Mesenchymal stem cell (in vitro differentiated cells and primary cell): ENCODE results near the gene SYT9.
A peak's percentile ranks its signal among the peaks of the same experiment; 100 is the strongest.

Source experiments
- DNase-seq: peaks from one replicate; pipeline ENCODE4 v3.0.0-alpha.2; 2013
- H2AFZ ChIP-seq: one replicate; pipeline ENCODE4 v1.6.1; 2013; ENCODE audit warnings: low read depth, mild to moderate bottlenecking, control low read depth, inconsistent platforms, low read length, moderate library complexity
- H2AK5ac ChIP-seq: 2 replicates; pipeline ENCODE4 v1.6.1; 2013; ENCODE audit warnings: low read length, moderate library complexity, mild to moderate bottlenecking, inconsistent platforms; ENCODE audit not compliant: severe bottlenecking
- H2BK120ac ChIP-seq: one replicate; pipeline ENCODE4 v1.6.1; 2013; ENCODE audit warnings: low read depth, mild to moderate bottlenecking, inconsistent platforms, low read length, moderate library complexity
- H2BK12ac ChIP-seq, 2 experiments: one replicate each; pipeline ENCODE4 v1.6.1; 2013; ENCODE audit warnings: inconsistent platforms in 2 of 2, low read length in 2 of 2, mild to moderate bottlenecking in 2 of 2, moderate library complexity in 2 of 2, control low read depth in 1 of 2
- H2BK15ac ChIP-seq: one replicate; pipeline ENCODE4 v1.6.1; 2013; ENCODE audit warnings: mild to moderate bottlenecking, low read depth, inconsistent platforms; ENCODE audit not compliant: poor library complexity, severe bottlenecking
- H2BK5ac ChIP-seq: 2 replicates; pipeline ENCODE4 v1.6.1; 2013; ENCODE audit warnings: low read depth, mild to moderate bottlenecking, low read length, control low read depth, inconsistent platforms; ENCODE audit not compliant: poor library complexity, severe bottlenecking
- H3K14ac ChIP-seq, 2 experiments: one replicate each; pipeline ENCODE4 v1.6.1; 2013; ENCODE audit warnings: inconsistent platforms in 2 of 2, low read length in 2 of 2, control low read depth in 1 of 2, mild to moderate bottlenecking in 1 of 2, moderate library complexity in 1 of 2
- H3K18ac ChIP-seq, 2 experiments: one replicate each; pipeline ENCODE4 v1.6.1; 2013; ENCODE audit warnings: inconsistent platforms in 2 of 2, low read length in 2 of 2, control low read depth in 1 of 2, low read depth in 1 of 2, mild to moderate bottlenecking in 1 of 2
- H3K23ac ChIP-seq, 2 experiments: one replicate each; pipeline ENCODE4 v1.6.1; 2013; ENCODE audit warnings: inconsistent platforms in 2 of 2, low read length in 2 of 2, mild to moderate bottlenecking in 2 of 2, moderate library complexity in 2 of 2, control low read depth in 1 of 2
- H3K27ac ChIP-seq: 2 replicates; pipeline ENCODE4 v1.5.1; 2013; ENCODE audit warnings: mild to moderate bottlenecking, moderate library complexity, low read length, control low read depth, inconsistent platforms; ENCODE audit not compliant: poor library complexity, severe bottlenecking
- H3K27me3 ChIP-seq, 2 experiments: 2 replicates each; pipeline versions ENCODE4 v1.6.1 to v1.7.0; 2013; ENCODE audit warnings: low read length in 2 of 2, mild to moderate bottlenecking in 2 of 2, moderate library complexity in 2 of 2, control low read depth in 1 of 2, inconsistent platforms in 1 of 2; ENCODE audit not compliant: control insufficient read depth in 1 of 2, insufficient read depth in 1 of 2
- H3K36me3 ChIP-seq, 2 experiments: 2 replicates each; pipeline versions ENCODE4 v1.6.1 to v1.7.0; 2013; ENCODE audit warnings: low read length in 2 of 2, control low read depth in 1 of 2, inconsistent platforms in 1 of 2, low read depth in 1 of 2, mild to moderate bottlenecking in 1 of 2; ENCODE audit not compliant: insufficient read depth in 2 of 2, control insufficient read depth in 1 of 2
- H3K4ac ChIP-seq, 2 experiments: one replicate each; pipeline ENCODE4 v1.6.1; 2013; ENCODE audit warnings: inconsistent platforms in 2 of 2, low read length in 2 of 2, mild to moderate bottlenecking in 2 of 2, moderate library complexity in 2 of 2, control low read depth in 1 of 2, low read depth in 1 of 2
- H3K4me1 ChIP-seq: 2 replicates; pipeline ENCODE4 v1.6.1; 2013; ENCODE audit warnings: low read depth, low read length, control low read depth; ENCODE audit not compliant: control insufficient read depth, insufficient read depth
- H3K4me2 ChIP-seq: 2 replicates; pipeline ENCODE4 v1.6.1; 2013; ENCODE audit warnings: low read length, mild to moderate bottlenecking, inconsistent platforms; ENCODE audit not compliant: poor library complexity, severe bottlenecking
- H3K4me3 ChIP-seq, 2 experiments: 2 replicates each; pipeline versions ENCODE4 v1.5.1 to v1.7.0; 2013; ENCODE audit warnings: low read length in 2 of 2, mild to moderate bottlenecking in 2 of 2, control low read depth in 1 of 2, low read depth in 1 of 2; ENCODE audit not compliant: insufficient read depth in 1 of 2
- H3K79me1 ChIP-seq: replicated peaks from 2 replicates; pipeline ENCODE4 v1.6.1; 2013; ENCODE audit warnings: mild to moderate bottlenecking, control low read depth, low read length, inconsistent platforms; ENCODE audit not compliant: poor library complexity, severe bottlenecking
- H3K9ac ChIP-seq: 2 replicates; pipeline ENCODE4 v1.7.0; 2013; ENCODE audit warnings: mild to moderate bottlenecking, low read length, moderate library complexity
- H3K9me3 ChIP-seq: 2 replicates; pipeline ENCODE4 v1.7.0; 2013; ENCODE audit warnings: mild to moderate bottlenecking, low read length; ENCODE audit not compliant: control insufficient read depth
- H4K8ac ChIP-seq: one replicate; pipeline ENCODE4 v1.6.1; 2013; ENCODE audit warnings: inconsistent platforms, mild to moderate bottlenecking, low read length, moderate library complexity
- H4K91ac ChIP-seq: one replicate; pipeline ENCODE4 v1.6.1; 2013; ENCODE audit warnings: mild to moderate bottlenecking, low read length, inconsistent platforms
- WGBS: methylation state at CpG from one replicate; pipeline ENCODE4 v1.1.7; 2013; ENCODE audit warnings: mixed read lengths; 5-methylcytosine and 5-hydroxymethylcytosine counted together

The SYT9 gene

DNA sequence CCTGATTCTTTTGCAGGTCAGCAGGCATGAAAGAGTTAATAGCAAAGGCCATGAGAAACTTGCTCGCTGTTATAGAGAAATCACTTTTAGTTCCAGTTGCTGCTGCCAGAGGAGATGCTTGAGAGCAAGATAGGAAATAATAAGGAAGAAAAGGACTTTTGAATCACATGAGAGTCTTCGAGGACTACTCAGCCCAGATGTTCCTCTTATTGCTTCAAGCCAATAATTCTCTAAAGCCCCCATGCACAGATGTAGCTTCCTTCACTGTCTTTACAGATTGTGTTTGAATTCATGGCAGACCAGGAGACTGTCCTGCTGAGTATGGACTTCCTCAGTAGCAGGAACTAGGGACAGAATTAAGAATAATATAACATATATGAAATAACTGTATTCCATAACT is 183.5 kb downstream of the SYT9 start:
- no peak overlapping the region for H2BK5ac ChIP-seq
- H3K36me3 ChIP-seq = no peaks in the 10 kb centered on the region
- H3K4me2 ChIP-seq = no peak overlapping the region
- no peaks in the 10 kb centered on the region for H3K79me1 ChIP-seq
- no peak overlapping the region for H3K9ac ChIP-seq
- H3K9me3 ChIP-seq = no peaks in the 10 kb centered on the region
- peaks cover 3 to 9% of the 10 kb centered on the region in 2 experiments for H3K27me3 ChIP-seq
- no peak overlapping the region for H3K4me3 ChIP-seq
- 18% methylated on average over 1 of the region's 2 CpGs for WGBS
- no peak overlapping the region for H3K27ac ChIP-seq
- no peak overlapping the region for H2AK5ac ChIP-seq
- H2AFZ ChIP-seq = no peak overlapping the region
- H3K4me1 ChIP-seq = no peaks in the 10 kb centered on the region
- no peak for DNase-seq
- H3K23ac ChIP-seq = no peak overlapping the region
- no peak overlapping the region for H2BK120ac ChIP-seq
- H2BK12ac ChIP-seq = no peak overlapping the region
- H3K14ac ChIP-seq = no peak overlapping the region
- H3K4ac ChIP-seq = no peak overlapping the region
- H2BK15ac ChIP-seq = no peak overlapping the region
- no peak overlapping the region for H4K8ac ChIP-seq
- H4K91ac ChIP-seq = no peak overlapping the region
- H3K18ac ChIP-seq = no peak overlapping the region

DNA sequence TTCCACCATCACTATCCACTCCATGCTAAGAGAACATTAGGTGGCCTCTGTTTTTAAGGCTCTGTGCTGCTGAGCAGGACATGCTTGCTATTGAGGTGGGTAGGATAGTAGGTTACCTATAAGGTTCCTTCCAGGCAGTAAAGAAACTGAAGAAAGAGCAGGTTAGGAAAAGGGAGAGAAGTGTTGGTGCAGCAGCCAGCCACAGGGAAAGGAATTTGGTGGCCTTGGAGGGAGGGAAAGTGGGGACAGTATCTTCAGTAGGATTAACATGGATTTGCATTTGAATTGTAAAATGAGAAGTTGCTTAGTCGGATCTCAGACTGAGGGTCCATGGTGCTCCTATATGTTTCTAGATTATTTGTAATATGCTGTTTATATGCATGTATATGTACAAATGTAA is 184.4 kb downstream of the SYT9 start:
- Histone ChIP-seq H2BK5ac (no peak overlapping the region), H4K91ac (no peak overlapping the region), H3K4ac (no peak overlapping the region), H2BK12ac (no peak overlapping the region), H3K14ac (no peak overlapping the region), H3K27me3 (peaks cover 3 to 9% of the 10 kb centered on the region in 2 experiments), H2BK120ac (no peak overlapping the region), H3K18ac (no peak overlapping the region), H2AK5ac (no peak overlapping the region), H3K23ac (no peak overlapping the region), H3K36me3 (no peaks in the 10 kb centered on the region), H3K4me2 (no peak overlapping the region), H2AFZ (no peak overlapping the region), H3K27ac (no peak overlapping the region), H3K4me3 (no peak overlapping the region), H2BK15ac (no peak overlapping the region), H4K8ac (no peak overlapping the region), H3K9me3 (no peaks in the 10 kb centered on the region), H3K9ac (no peak overlapping the region), H3K79me1 (no peaks in the 10 kb centered on the region), H3K4me1 (no peaks in the 10 kb centered on the region)
- 80% methylated on average over 1 of the region's 1 CpG for WGBS
- no peak for DNase-seq

DNA sequence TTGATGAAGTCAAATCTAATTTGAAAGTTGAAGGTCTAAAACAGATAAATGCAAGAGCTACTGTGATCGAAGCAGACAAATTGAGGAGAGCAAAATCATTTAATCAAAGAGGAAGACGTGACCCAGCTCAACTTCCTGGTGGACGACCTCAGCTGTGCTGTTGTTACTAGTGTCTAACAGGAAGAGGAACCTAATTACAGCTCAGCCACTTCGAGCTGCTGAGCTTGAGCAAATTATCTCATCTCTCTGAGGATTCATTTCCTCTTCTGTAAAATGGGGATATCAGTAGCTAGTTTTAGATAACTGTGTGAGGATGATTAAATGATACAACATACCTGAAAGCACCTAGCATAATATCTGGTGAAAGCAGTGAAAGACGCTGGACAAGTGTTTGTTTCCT is 185.0 kb downstream of the SYT9 start:
- Histone ChIP-seq H3K4me2 (no peak overlapping the region), H2AK5ac (no peak overlapping the region), H3K9me3 (no peaks in the 10 kb centered on the region), H3K23ac (no peak overlapping the region), H3K36me3 (no peaks in the 10 kb centered on the region), H4K91ac (no peak overlapping the region), H3K4me3 (no peak overlapping the region), H3K18ac (no peak overlapping the region), H3K27me3 (peaks cover 3 to 9% of the 10 kb centered on the region in 2 experiments), H2BK120ac (no peak overlapping the region), H4K8ac (no peak overlapping the region), H2AFZ (no peak overlapping the region), H3K4ac (no peak overlapping the region), H2BK12ac (no peak overlapping the region), H3K9ac (no peak overlapping the region), H3K27ac (no peak overlapping the region), H3K79me1 (no peaks in the 10 kb centered on the region), H2BK15ac (no peak overlapping the region), H3K4me1 (no peaks in the 10 kb centered on the region), H2BK5ac (no peak overlapping the region), H3K14ac (no peak overlapping the region)
- WGBS = 48% methylated on average over 3 of the region's 5 CpGs
- DNase-seq = no peak

DNA sequence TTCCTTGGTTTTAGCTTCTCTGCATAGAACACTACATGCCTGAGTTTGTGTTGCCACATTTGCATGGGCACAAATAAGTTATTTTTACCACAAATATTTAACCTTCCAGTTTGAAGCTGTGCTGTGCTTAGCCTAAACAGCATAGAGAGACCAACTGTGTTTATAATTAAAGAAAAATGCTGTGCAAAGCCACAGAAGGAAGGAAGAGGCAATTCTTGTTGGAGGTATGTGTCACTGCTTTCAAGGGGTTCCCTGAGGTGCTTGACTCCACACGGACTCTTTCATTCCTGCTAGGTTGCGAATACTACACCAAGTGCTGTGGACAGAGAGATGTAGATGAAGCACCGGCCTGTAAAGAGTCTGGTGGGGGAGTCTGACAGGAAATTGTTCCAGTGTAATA is 186.0 kb downstream of the SYT9 start:
- peak; percentile 42 for DNase-seq

More for the DNA sequence above, 186.0 kb downstream of the SYT9 start:
- Histone ChIP-seq H2BK5ac (no peak overlapping the region), H3K4me3 (no peak overlapping the region), H3K27ac (no peak overlapping the region), H3K18ac (no peak overlapping the region), H3K23ac (no peak overlapping the region), H3K9ac (no peak overlapping the region), H2BK15ac (no peak overlapping the region), H3K9me3 (no peaks in the 10 kb centered on the region), H2AK5ac (no peak overlapping the region), H3K27me3 (peaks cover 3 to 9% of the 10 kb centered on the region in 2 experiments), H3K36me3 (no peaks in the 10 kb centered on the region), H3K14ac (no peak overlapping the region), H3K79me1 (no peaks in the 10 kb centered on the region), H2BK12ac (no peak overlapping the region), H3K4me1 (no peaks in the 10 kb centered on the region), H2BK120ac (no peak overlapping the region), H3K4me2 (no peak overlapping the region), H4K91ac (no peak overlapping the region), H3K4ac (no peak overlapping the region), H2AFZ (no peak overlapping the region), H4K8ac (no peak overlapping the region)
- 44% methylated on average over 3 of the region's 3 CpGs for WGBS
